GM20431 (cell line): ENCODE data around the gene TNIP1.

Experiments
- in situ Hi-C: fragments of 300-500 bp; cut with MseI, MboI; formaldehyde crosslinking; loops from one replicate; pipeline ENCODE4 v1.15.0; 2020; ENCODE audit warnings: low sequenced_read_pairs; ENCODE audit not compliant: unreplicated experiment

The TNIP1 gene

GRCh38 chr5:151086192-151086869 lies 5.5 kb upstream of the TNIP1 start:
- in situ Hi-C loops = no loop called here

- in situ Hi-C loops = no loop called here
These were observed 4.7 kb upstream of the TNIP1 start for GRCh38 chr5:151085517-151086041.

- in situ Hi-C loops = no loop called here
These were observed 3.5 kb upstream of the TNIP1 start for GRCh38 chr5:151084363-151084762.

GRCh38 chr5:151083081-151083676 lies 2.3 kb upstream of the TNIP1 start:
- in situ Hi-C loops = no loop called here

- in situ Hi-C loops = no loop called here
These were observed 1.6 kb upstream of the TNIP1 start for GRCh38 chr5:151082282-151082902.

GRCh38 chr5:151081431-151082281 lies 822 bp upstream of the TNIP1 start:
- in situ Hi-C loops = no loop called here

GRCh38 chr5:151079838-151080612 lies 809 bp downstream of the TNIP1 start:
- in situ Hi-C loops = no loop called here

- in situ Hi-C loops = no loop called here
These were observed 2.2 kb downstream of the TNIP1 start for GRCh38 chr5:151078490-151079262.

GRCh38 chr5:151077967-151078366 lies 2.9 kb downstream of the TNIP1 start:
- in situ Hi-C loops = no loop called here

- in situ Hi-C loops = no loop called here
These were observed 3.4 kb downstream of the TNIP1 start for GRCh38 chr5:151077419-151077818.

- in situ Hi-C loops = no loop called here
These were observed 4.2 kb downstream of the TNIP1 start for GRCh38 chr5:151076616-151077015.

- in situ Hi-C loops = no loop called here
These were observed 5.0 kb downstream of the TNIP1 start for GRCh38 chr5:151075698-151076331.

- in situ Hi-C loops = no loop called here
These were observed 6.3 kb downstream of the TNIP1 start for GRCh38 chr5:151074557-151074956.

- in situ Hi-C loops = no loop called here
These were observed 7.6 kb downstream of the TNIP1 start for GRCh38 chr5:151073280-151073679.

- in situ Hi-C loops = no loop called here
These were observed 8.2 kb downstream of the TNIP1 start for GRCh38 chr5:151072630-151073025.

- in situ Hi-C loops = no loop called here
These were observed 8.8 kb downstream of the TNIP1 start for GRCh38 chr5:151071848-151072629.

GRCh38 chr5:151071021-151071420 lies 9.8 kb downstream of the TNIP1 start:
- in situ Hi-C loops = no loop called here

GRCh38 chr5:151070449-151070848 lies 10.4 kb downstream of the TNIP1 start:
- in situ Hi-C loops = no loop called here
